Heart left ventricle (tissue), 13 donors: ENCODE measurements around the gene NFIA.

Experiments
- POLR2A ChIP-seq, 2 donors: fragments of 450-650 bp; IDR thresholded peaks; one replicate each; pipeline ENCODE4 v1.6.1; 2017; ENCODE audit warnings: antibody characterized with exemption in 2 of 2, mild to moderate bottlenecking in 2 of 2, moderate library complexity in 2 of 2
- TF ChIP-seq, protein P1 (sequence below), 12 donors: fragments of 200-600 bp; sonication (generic) in 4 of 12; IDR thresholded peaks; one replicate each; pipeline versions ENCODE4 v1.5.0 to v1.8.0; 2018 to 2022; ENCODE audit warnings: antibody characterized with exemption in 12 of 12, mild to moderate bottlenecking in 5 of 12
- donor health status: ischemic (EF 13 %, LVEDD 7.1; RV severe dilation, severe dysfunction).
- donor health status: DM: no; HTN: yes; CAD: no.
- donor health status: DM: no; HTN: no; CAD: no.
- donor health status: ischemic (EF 25% LVEDD 6.9; RV normal size, moderate dysfunction).
- donor health status: ischemic (EF 25% LVEDD 5.7; RV mildly dilated, moderate dysfunction).
- donor health status: ischemic (EF 35%, LVEDD 5.7; RV mildly dilated, moderate dysfunction).
- donor health status: nonischemic (EF 11% LVEDD 7.7; RV severe dilation, severe dysfunction).
- donor health status: DM: yes; HTN: yes; CAD: no.
- donor health status: PGD.
- donor health status: ischemic (EF 29% LVEDD 5.4; RV normal size, mild dysfunction).
- donor health status: nonischemic (EF 23%, LVEDD 6.1; RV moderate dilation, normal function).

DNA sequence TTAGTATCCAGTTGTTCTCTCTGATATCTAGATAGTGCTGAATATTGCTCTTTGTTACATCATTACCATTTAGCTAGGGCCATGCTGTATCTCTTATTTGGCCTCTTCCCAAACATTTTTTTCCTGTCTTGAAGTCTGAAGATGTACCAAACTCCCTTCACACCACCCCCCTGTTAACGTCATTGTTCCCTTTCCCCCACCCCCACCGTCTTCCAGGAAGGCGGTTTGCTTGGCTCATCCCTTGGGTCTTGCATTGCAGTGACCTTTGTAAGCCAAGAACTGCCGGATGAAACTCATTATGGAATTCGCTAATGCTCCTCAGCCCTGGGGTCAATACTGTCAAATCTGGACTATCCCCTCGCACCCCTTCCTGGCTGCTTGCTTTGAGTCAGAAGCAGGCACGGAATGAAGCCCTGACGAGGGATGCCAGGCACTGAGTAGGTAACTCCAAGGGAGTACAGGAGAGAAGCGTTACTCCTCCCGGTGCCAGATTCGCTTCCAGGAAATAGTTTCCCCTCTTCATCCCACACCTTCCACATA is 359.4 kb downstream of the NFIA start:
- TF ChIP-seq, protein P1, sequence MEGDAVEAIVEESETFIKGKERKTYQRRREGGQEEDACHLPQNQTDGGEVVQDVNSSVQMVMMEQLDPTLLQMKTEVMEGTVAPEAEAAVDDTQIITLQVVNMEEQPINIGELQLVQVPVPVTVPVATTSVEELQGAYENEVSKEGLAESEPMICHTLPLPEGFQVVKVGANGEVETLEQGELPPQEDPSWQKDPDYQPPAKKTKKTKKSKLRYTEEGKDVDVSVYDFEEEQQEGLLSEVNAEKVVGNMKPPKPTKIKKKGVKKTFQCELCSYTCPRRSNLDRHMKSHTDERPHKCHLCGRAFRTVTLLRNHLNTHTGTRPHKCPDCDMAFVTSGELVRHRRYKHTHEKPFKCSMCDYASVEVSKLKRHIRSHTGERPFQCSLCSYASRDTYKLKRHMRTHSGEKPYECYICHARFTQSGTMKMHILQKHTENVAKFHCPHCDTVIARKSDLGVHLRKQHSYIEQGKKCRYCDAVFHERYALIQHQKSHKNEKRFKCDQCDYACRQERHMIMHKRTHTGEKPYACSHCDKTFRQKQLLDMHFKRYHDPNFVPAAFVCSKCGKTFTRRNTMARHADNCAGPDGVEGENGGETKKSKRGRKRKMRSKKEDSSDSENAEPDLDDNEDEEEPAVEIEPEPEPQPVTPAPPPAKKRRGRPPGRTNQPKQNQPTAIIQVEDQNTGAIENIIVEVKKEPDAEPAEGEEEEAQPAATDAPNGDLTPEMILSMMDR (IDR thresholded peaks at IDR 0.05), result no peak
- no peak for TF ChIP-seq POLR2A (IDR thresholded peaks at IDR 0.05)
